Mesothelial cell of epicardium (in vitro differentiated cells): Measurements from ENCODE around the gene DGKB. TPM values are rescaled to one million over a fixed set of nuclear protein-coding genes. Genes with fewer than 3 reads are reported as not detected.

Experiments used
- DNase-seq, 2 experiments: peaks; one replicate each; pipeline ENCODE4 v3.0.0; 2021; ENCODE audit warnings: low spot score in 2 of 2; ENCODE audit not compliant: unreplicated experiment in 2 of 2
- H3K27ac Mint-ChIP-seq: 2 replicates; pipeline ENCODE4 v1.8.0; 2021; ENCODE audit warnings: mixed read lengths
- H3K27me3 Mint-ChIP-seq: 2 replicates; pipeline ENCODE4 v1.8.0; 2021; ENCODE audit warnings: low read depth, mixed read lengths
- H3K36me3 Mint-ChIP-seq: 2 replicates; pipeline ENCODE4 v1.8.0; 2021; ENCODE audit warnings: mixed read lengths
- H3K4me1 Mint-ChIP-seq: 2 replicates; pipeline ENCODE4 v1.8.0; 2021; ENCODE audit warnings: mixed read lengths
- H3K4me3 Mint-ChIP-seq: 2 replicates; pipeline ENCODE4 v1.8.0; 2021; ENCODE audit warnings: mild to moderate bottlenecking, moderate library complexity, mixed read lengths
- H3K9me3 Mint-ChIP-seq: 2 replicates; pipeline ENCODE4 v1.8.0; 2021; ENCODE audit warnings: mixed read lengths
- total RNA-seq: library from RNA; stranded (reverse); gene quantifications from 3 replicates; pipeline ENCODE4 v1.2.1, GENCODE V29; 2021
- TF ChIP-seq, protein P1 (sequence below): fragments of 200-600 bp; sonication (generic); IDR thresholded peaks from one replicate; pipeline ENCODE4 v1.5.0; 2021; ENCODE audit warnings: antibody characterized with exemption; ENCODE audit not compliant: unreplicated experiment

The DGKB gene
- total RNA-seq, 1 donor from 2014 or later = 3.9 TPM

- TF ChIP-seq, protein P1, sequence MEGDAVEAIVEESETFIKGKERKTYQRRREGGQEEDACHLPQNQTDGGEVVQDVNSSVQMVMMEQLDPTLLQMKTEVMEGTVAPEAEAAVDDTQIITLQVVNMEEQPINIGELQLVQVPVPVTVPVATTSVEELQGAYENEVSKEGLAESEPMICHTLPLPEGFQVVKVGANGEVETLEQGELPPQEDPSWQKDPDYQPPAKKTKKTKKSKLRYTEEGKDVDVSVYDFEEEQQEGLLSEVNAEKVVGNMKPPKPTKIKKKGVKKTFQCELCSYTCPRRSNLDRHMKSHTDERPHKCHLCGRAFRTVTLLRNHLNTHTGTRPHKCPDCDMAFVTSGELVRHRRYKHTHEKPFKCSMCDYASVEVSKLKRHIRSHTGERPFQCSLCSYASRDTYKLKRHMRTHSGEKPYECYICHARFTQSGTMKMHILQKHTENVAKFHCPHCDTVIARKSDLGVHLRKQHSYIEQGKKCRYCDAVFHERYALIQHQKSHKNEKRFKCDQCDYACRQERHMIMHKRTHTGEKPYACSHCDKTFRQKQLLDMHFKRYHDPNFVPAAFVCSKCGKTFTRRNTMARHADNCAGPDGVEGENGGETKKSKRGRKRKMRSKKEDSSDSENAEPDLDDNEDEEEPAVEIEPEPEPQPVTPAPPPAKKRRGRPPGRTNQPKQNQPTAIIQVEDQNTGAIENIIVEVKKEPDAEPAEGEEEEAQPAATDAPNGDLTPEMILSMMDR = no peak
- Mint-ChIP-seq H3K27me3 (no peaks in the 10 kb centered on the region), H3K36me3 (no peaks in the 10 kb centered on the region), H3K4me1 (peaks cover 3% of the 10 kb centered on the region), H3K27ac (no peak overlapping the region), H3K4me3 (no peak overlapping the region), H3K9me3 (peaks cover 14% of the 10 kb centered on the region)
- no peak for DNase-seq
Observed at GRCh38 chr7:14449291-14449690, 453.3 kb downstream of the DGKB start.

GRCh38 chr7:14446829-14447228 is 455.7 kb downstream of the DGKB start:
- TF ChIP-seq, protein P1 = no peak
- no peaks in the 10 kb centered on the region for H3K36me3 Mint-ChIP-seq
- no peaks in the 10 kb centered on the region for H3K27me3 Mint-ChIP-seq
- no peak overlapping the region for H3K4me3 Mint-ChIP-seq
- H3K9me3 Mint-ChIP-seq = peaks cover 19% of the 10 kb centered on the region
- H3K27ac Mint-ChIP-seq = no peak overlapping the region
- peaks cover 3% of the 10 kb centered on the region for H3K4me1 Mint-ChIP-seq
- DNase-seq = no peak

DNA sequence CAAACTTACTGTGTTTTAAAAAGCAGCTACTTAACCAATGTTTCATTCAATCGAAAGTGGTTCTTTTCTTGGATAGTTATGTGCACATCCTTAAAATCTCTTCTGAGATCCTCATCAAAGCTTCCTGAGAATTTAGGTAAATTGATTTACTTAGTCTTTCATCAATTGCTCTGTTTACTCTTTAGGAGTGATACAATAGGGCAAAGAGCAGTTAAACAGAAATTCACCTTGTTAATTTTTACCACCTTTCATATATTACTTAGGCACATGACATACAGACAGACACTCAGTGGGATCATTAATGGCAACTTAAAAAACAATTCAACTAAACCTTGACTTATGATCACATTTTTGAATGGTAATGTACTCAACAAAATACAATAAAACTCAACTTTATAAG is 456.3 kb downstream of the DGKB start:
- TF ChIP-seq, protein P1 = no peak
- no peak for DNase-seq
- Mint-ChIP-seq H3K9me3 (peaks cover 19% of the 10 kb centered on the region), H3K27me3 (no peaks in the 10 kb centered on the region), H3K27ac (no peak overlapping the region), H3K36me3 (no peaks in the 10 kb centered on the region), H3K4me1 (peaks cover 3% of the 10 kb centered on the region), H3K4me3 (no peak overlapping the region)

GRCh38 chr7:14438366-14438765 is 464.2 kb downstream of the DGKB start:
- Mint-ChIP-seq H3K27me3 (no peaks in the 10 kb centered on the region), H3K9me3 (peaks cover 12% of the 10 kb centered on the region), H3K27ac (no peak overlapping the region), H3K4me1 (peaks cover 3% of the 10 kb centered on the region), H3K36me3 (peaks cover 1% of the 10 kb centered on the region), H3K4me3 (no peak overlapping the region)
- TF ChIP-seq, protein P1 = no peak
- DNase-seq = no peak

DNA sequence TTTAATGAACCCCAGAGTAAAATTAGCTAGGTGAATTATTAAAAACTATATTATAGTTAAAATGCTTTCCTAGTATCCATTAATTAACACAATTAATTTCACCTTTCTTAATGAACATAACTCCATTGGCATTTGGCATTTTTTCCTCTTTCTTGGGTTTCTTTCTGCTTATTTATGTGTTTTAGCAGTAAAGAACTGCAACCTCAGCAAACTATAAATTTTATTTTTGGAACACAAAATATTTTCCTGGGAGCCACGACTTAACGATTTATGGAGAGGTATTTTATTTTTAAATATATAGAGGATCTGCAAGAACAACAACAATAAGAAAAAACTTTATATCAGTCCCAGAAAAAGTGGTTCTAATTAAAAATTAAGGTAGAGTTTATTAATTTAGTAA is 465.7 kb downstream of the DGKB start:
- Mint-ChIP-seq H3K4me3 (no peak overlapping the region), H3K36me3 (peaks cover 1% of the 10 kb centered on the region), H3K4me1 (peaks cover 3% of the 10 kb centered on the region), H3K27ac (no peak overlapping the region), H3K9me3 (peaks cover 12% of the 10 kb centered on the region), H3K27me3 (no peaks in the 10 kb centered on the region)
- TF ChIP-seq, protein P1 = no peak
- DNase-seq = no peak

GRCh38 chr7:14432924-14433323 is 469.6 kb downstream of the DGKB start:
- Mint-ChIP-seq H3K27ac (no peak overlapping the region), H3K4me3 (no peak overlapping the region)

More at GRCh38 chr7:14432924-14433323, 469.6 kb downstream of the DGKB start:
- Mint-ChIP-seq H3K4me1 (no peaks in the 10 kb centered on the region), H3K9me3 (peaks cover 6% of the 10 kb centered on the region), H3K36me3 (no peaks in the 10 kb centered on the region), H3K27me3 (no peaks in the 10 kb centered on the region)
- TF ChIP-seq, protein P1 = no peak
- no peak for DNase-seq
